K562 (cell line): ENCODE results near the gene RPAIN. TPM values are rescaled to one million over a fixed set of nuclear protein-coding genes. Genes with fewer than 3 reads are reported as not detected.

Experiments used
- ATAC-seq: fragments of 200-7000 bp; cut with Tn5 transposase; 3 replicates; pipeline ENCODE4 v1.9.1; 2020; ENCODE audit warnings: moderate library complexity
- BruUV-seq: library from RNA; stranded (reverse); fragments of 400-500 nt; replicated peaks from 2 replicates; lab custom pipeline; 2021; lab: Mats Ljungman, UMichigan
- CTCF ChIA-PET: fragments of 300-600 bp; formaldehyde crosslinking; extraction: SDS; loops from one replicate; lab custom pipeline; 2021; ENCODE audit warnings: low intra/inter-chr PET ratio; lab: Yijun Ruan, JAX
- POLR2A ChIA-PET: fragments of 300-600, 350-650 bp; sonication (Branson Sonifier 250); formaldehyde crosslinking; extraction: SDS; loops from one replicate; lab custom pipeline; 2021; ENCODE audit warnings: antibody characterized with exemption, inconsistent platforms; lab: Yijun Ruan, JAX
- DNase-seq, 4 experiments: peaks; one replicate each; pipeline versions ENCODE4 v3.0.0 to v3.0.0-alpha.2; 2011 to 2018; ENCODE audit warnings: low spot score in 3 of 4, mixed read lengths in 3 of 4; ENCODE audit errors: extremely low read depth in 1 of 4
- FAIRE-seq: peaks from 2 replicates; lab custom pipeline; 2011; peaks lifted over from hg19 to GRCh38; lab: Jason Lieb, UNC
- H2AFZ ChIP-seq: 2 replicates; pipeline ENCODE4 v1.6.0; 2011; ENCODE audit warnings: low read depth, low read length, control low read depth, inconsistent platforms
- H3K27ac ChIP-seq: fragments of 200-600 bp; 3 replicates; pipeline ENCODE4 v1.8.0; 2011; ENCODE audit warnings: low read depth, mild to moderate bottlenecking, control low read depth, inconsistent platforms, low read length, moderate library complexity, mixed read lengths; ENCODE audit errors: extremely low read depth
- H3K27me3 ChIP-seq, 2 experiments: fragments of 300-600 bp in 1 of 2; 2 replicates in 1 of 2; 3 replicates in 1 of 2; pipeline versions ENCODE4 v1.6.0 to v1.8.0; 2011; ENCODE audit warnings: inconsistent platforms in 2 of 2, low read length in 2 of 2, mild to moderate bottlenecking in 1 of 2, mixed read lengths in 1 of 2, moderate library complexity in 1 of 2; ENCODE audit not compliant: control insufficient read depth in 2 of 2, insufficient read depth in 2 of 2
- H3K36me3 ChIP-seq: fragments of 300-600 bp; 3 replicates; pipeline ENCODE4 v1.8.0; 2011; ENCODE audit warnings: mild to moderate bottlenecking, low read length, inconsistent platforms; ENCODE audit not compliant: control insufficient read depth, insufficient read depth
- H3K4me1 ChIP-seq, 2 experiments: fragments of 200-600 bp in 1 of 2; replicated peaks in 1 of 2; 2 replicates in 1 of 2; 3 replicates in 1 of 2; pipeline versions ENCODE4 v1.5.1 to v1.8.0; 2011; ENCODE audit warnings: inconsistent platforms in 2 of 2, low read length in 2 of 2, mild to moderate bottlenecking in 1 of 2, mixed read lengths in 1 of 2, moderate library complexity in 1 of 2; ENCODE audit not compliant: control insufficient read depth in 2 of 2, insufficient read depth in 2 of 2
- H3K4me2 ChIP-seq: 2 replicates; pipeline ENCODE4 v1.6.1; 2011; ENCODE audit warnings: low read length, control low read depth, inconsistent platforms, mixed read lengths; ENCODE audit not compliant: insufficient read depth
- H3K4me3 ChIP-seq: fragments of 200-600 bp; sonication (generic), shearing (Covaris generic); 2 replicates; pipeline ENCODE4 v1.5.1; 2016; ENCODE audit warnings: control low read depth, inconsistent platforms
- H3K79me2 ChIP-seq: fragments of 200-600 bp; 3 replicates; pipeline ENCODE4 v1.8.0; 2011; ENCODE audit warnings: low read length, inconsistent platforms; ENCODE audit not compliant: control insufficient read depth, insufficient read depth
- H3K9ac ChIP-seq, 2 experiments: 2 replicates each; pipeline versions ENCODE4 v1.6.0 to v1.6.1; 2011; ENCODE audit warnings: low read depth in 2 of 2, low read length in 2 of 2, control low read depth in 1 of 2, inconsistent platforms in 1 of 2, mild to moderate bottlenecking in 1 of 2, mixed read lengths in 1 of 2; ENCODE audit not compliant: insufficient read depth in 1 of 2
- H3K9me1 ChIP-seq: one replicate; pipeline ENCODE4 v1.6.0; 2011; ENCODE audit warnings: inconsistent platforms, mild to moderate bottlenecking, low read length, moderate library complexity; ENCODE audit not compliant: control insufficient read depth, insufficient read depth
- H3K9me3 ChIP-seq: replicated peaks from 2 replicates; pipeline ENCODE4 v1.5.1; 2011; ENCODE audit warnings: low read depth, low read length, inconsistent platforms; ENCODE audit not compliant: control insufficient read depth, insufficient read depth
- H4K20me1 ChIP-seq: replicated peaks from 2 replicates; pipeline ENCODE4 v1.6.1; 2011; ENCODE audit warnings: low read length, inconsistent platforms, mixed read lengths; ENCODE audit not compliant: control insufficient read depth, insufficient read depth
- DPF2 ChIP-seq: fragments of 450-650 bp; IDR thresholded peaks from 2 replicates; pipeline ENCODE4 v1.6.1; 2016
- FOSL1 ChIP-seq: fragments of 200-800 bp; sonication (Bioruptor generic); conservative IDR thresholded peaks from 2 replicates; pipeline ENCODE4 v1.6.1; 2016; ENCODE audit warnings: missing genetic modification characterization, missing compliant biosample characterization
- JUND ChIP-seq, 2 experiments: IDR thresholded peaks; 2 replicates in 1 of 2; 3 replicates in 1 of 2; pipeline ENCODE4 v1.6.1; 2011; ENCODE audit warnings: borderline replicate concordance in 2 of 2, low read depth in 2 of 2, low read length in 2 of 2, improper control_type of control experiment in 1 of 2, missing biosample characterization in 1 of 2, missing genetic modification characterization in 1 of 2, missing genetic modification reagents in 1 of 2
- NFE2 ChIP-seq: IDR thresholded peaks from 2 replicates; pipeline ENCODE4 v1.6.1; 2014; ENCODE audit warnings: antibody characterized with exemption, low read depth
- NFIC ChIP-seq: fragments of 450-650 bp; IDR thresholded peaks from 2 replicates; pipeline ENCODE4 v1.6.1; 2017; ENCODE audit warnings: mild to moderate bottlenecking, inconsistent platforms
- SMARCC2 ChIP-seq: fragments of 450-650 bp; IDR thresholded peaks from 2 replicates; pipeline ENCODE4 v1.6.1; 2017; ENCODE audit warnings: antibody characterized with exemption, moderate library complexity, mild to moderate bottlenecking, low read depth
- SRSF9 ChIP-seq: fragments of 200-400 bp; formaldehyde crosslinking; IDR thresholded peaks from 2 replicates; pipeline ENCODE4 v1.6.1; 2017; ENCODE audit warnings: low read depth, low read length, borderline replicate concordance
- TRIM24 ChIP-seq, 2 experiments: fragments of 450-650 bp; IDR thresholded peaks; 2 replicates each; pipeline ENCODE4 v1.6.1; 2016
- WGBS: fragments of 100-300 bp; shearing (Covaris generic); methylation state at CpG from one replicate; pipeline ENCODE4 v1.1.6; 2016; ENCODE audit warnings: low coverage, mixed read lengths; ENCODE audit not compliant: insufficient coverage; ENCODE audit errors: missing lambda C conversion rate; 5-methylcytosine and 5-hydroxymethylcytosine counted together
- in situ Hi-C: fragments of 300-500 bp; cut with MboI; formaldehyde crosslinking; loops from 4 replicates; pipeline ENCODE4 v1.15.0; 2018; ENCODE audit warnings: inconsistent platforms, mixed read lengths
- intact Hi-C: fragments of 100-400 bp; cut with micrococcal nuclease; formaldehyde crosslinking; loops from 2 replicates; pipeline ENCODE4 v1.14.2; 2022
- polyA plus RNA-seq, 8 experiments: library from polyadenylated mRNA; depleted of rRNA in 4 of 8; stranded (reverse) in 5 of 8; unstranded in 3 of 8; fragments of >200 nt; fragmentation: Nextera tagmentation in 2 of 8; fragmentation: Illumina TruSeq in 1 of 8; extraction: Ambion mirVana in 2 of 8; extraction: Trizol in 1 of 8; gene quantifications; 2 replicates each; pipeline versions ENCODE4 v1.2.1 to v1.2.3, GENCODE V29; 2011 to 2014; ENCODE audit warnings: inconsistent platforms in 1 of 8, missing spikeins in 1 of 8
- total RNA-seq, 7 experiments: library from RNA; depleted of rRNA in 6 of 7; stranded (reverse); fragments of >200 nt in 6 of 7; fragmentation: Illumina TruSeq in 2 of 7; extraction: Trizol in 2 of 7; gene quantifications; 2 replicates each; pipeline versions ENCODE4 v1.2.1 to v1.2.3, GENCODE V29; 2011 to 2021; ENCODE audit warnings: low replicate concordance in 1 of 7
- TF ChIP-seq, protein P1 (sequence below): sonication (generic); IDR thresholded peaks from 2 replicates; pipeline ENCODE4 v1.6.1; 2016
- TF ChIP-seq, protein P2 (sequence below): sonication (generic); formaldehyde crosslinking; IDR thresholded peaks from 2 replicates; pipeline ENCODE4 v1.4.0; 2020; ENCODE audit warnings: mild to moderate bottlenecking, missing genetic modification reagents

RPAIN gene
- total and polyA plus RNA-seq, 9 of the 15 experiments (the other 6 are each of a cell fraction or from before 2014, with no cell fraction given) = 27.3 to 63.7 (median 38.5) TPM

DNA sequence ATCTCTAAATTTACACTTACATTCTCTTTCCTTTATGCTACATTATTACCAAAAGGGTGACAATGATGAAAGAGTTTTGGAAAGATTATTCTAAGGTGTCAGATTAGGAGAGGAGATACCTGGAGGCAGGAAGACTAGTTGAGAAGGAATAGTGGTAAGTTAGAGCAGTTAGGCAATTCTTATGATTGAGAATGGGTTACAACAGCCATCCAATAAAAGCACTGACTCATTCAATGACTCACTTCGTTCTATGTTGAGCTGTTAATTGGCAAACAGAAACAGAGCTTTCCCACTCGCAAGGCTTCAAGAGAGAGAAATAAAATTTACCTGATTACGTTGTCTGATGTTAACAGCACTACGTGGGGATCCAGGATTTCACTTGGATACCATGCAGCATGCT is 6.3 kb upstream of the RPAIN start (continued):
- TF ChIP-seq SRSF9 (no peak), DPF2 (peak; percentile 64), NFIC (0 out of 2 replicates have a peak, but pooled peaks have one; percentile 8), NFE2 (peak; percentile 46), SMARCC2 (peak; percentile 31; the same call in 1 of the 2 replicates), JUND (IDR thresholded peaks at IDR 0.05; ENCODE audit: borderline replicate concordance, low read depth, low read length) (peak; percentile 88), JUND (tag; IDR thresholded peaks at IDR 0.05; ENCODE audit: borderline replicate concordance, low read depth, low read length) (peak; percentile 63; the same call in 2 of the 3 replicates)
- TF ChIP-seq, protein P1, sequence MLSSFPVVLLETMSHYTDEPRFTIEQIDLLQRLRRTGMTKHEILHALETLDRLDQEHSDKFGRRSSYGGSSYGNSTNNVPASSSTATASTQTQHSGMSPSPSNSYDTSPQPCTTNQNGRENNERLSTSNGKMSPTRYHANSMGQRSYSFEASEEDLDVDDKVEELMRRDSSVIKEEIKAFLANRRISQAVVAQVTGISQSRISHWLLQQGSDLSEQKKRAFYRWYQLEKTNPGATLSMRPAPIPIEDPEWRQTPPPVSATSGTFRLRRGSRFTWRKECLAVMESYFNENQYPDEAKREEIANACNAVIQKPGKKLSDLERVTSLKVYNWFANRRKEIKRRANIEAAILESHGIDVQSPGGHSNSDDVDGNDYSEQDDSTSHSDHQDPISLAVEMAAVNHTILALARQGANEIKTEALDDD = peak; percentile 97
- TF ChIP-seq, all 486 proteins: peak for 21

DNA sequence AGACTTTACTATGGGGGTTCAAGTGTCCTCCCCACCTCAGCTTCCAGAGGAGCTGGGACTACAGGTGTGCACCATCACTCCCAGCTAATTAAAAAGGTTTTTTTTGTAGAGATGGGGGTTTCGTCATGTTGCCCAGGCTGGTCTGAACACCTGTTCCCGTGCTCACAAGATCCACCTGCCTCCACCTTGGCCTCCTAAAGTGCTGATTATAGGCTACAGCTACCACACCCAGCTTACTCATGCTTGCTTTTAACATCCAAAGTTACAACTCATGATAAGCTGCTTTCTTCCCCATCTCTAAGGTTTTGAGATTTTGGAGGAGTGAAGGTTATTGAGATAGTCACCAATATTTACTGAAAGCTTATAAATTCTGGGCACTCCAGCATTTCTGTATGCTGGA is 3.1 kb upstream of the RPAIN start:
- Histone ChIP-seq H3K9me1 (no peaks in the 10 kb centered on the region), H3K4me2 (peak overlapping the region; percentile 41), H3K4me1 (peaks cover 3 to 9% of the 10 kb centered on the region in 2 experiments; a peak in 3 of 5 replicates), H3K9me3 (no peaks in the 10 kb centered on the region), H2AFZ (no peak overlapping the region), H3K27ac (no peak overlapping the region), H3K36me3 (peaks cover 56% of the 10 kb centered on the region), H3K27me3 (no peaks in the 10 kb centered on the region), H4K20me1 (no peaks in the 10 kb centered on the region), H3K4me3 (no peak overlapping the region), H3K9ac (peak overlapping the region in 1 of 2 experiments; percentile 22; a peak in 1 of 4 replicates), H3K79me2 (peaks cover 77% of the 10 kb centered on the region)
- TSS peak; percentile 7 for BruUV-seq
- no peak for FAIRE-seq
- ATAC-seq = no peak
- no peak for DNase-seq
- ChIA-PET POLR2A (interaction anchor here (1.4 to 1.8 kb wide), 3 partner anchors 12 to 26 kb away, joined by 3 to 5 read pairs (median 3); partner anchors contain the start of gene C1QBP), CTCF (no interaction called here)
- intact Hi-C loops = no loop called here
- in situ Hi-C loops = no loop called here
- WGBS = 51% methylated on average over 2 of the region's 2 CpGs
- TF ChIP-seq TRIM24 (IDR thresholded peaks at IDR 0.05) (no peak), FOSL1 (tag) (0 out of 2 replicates have a peak, but pooled peaks have one; percentile 14)
- TF ChIP-seq, protein P2, sequence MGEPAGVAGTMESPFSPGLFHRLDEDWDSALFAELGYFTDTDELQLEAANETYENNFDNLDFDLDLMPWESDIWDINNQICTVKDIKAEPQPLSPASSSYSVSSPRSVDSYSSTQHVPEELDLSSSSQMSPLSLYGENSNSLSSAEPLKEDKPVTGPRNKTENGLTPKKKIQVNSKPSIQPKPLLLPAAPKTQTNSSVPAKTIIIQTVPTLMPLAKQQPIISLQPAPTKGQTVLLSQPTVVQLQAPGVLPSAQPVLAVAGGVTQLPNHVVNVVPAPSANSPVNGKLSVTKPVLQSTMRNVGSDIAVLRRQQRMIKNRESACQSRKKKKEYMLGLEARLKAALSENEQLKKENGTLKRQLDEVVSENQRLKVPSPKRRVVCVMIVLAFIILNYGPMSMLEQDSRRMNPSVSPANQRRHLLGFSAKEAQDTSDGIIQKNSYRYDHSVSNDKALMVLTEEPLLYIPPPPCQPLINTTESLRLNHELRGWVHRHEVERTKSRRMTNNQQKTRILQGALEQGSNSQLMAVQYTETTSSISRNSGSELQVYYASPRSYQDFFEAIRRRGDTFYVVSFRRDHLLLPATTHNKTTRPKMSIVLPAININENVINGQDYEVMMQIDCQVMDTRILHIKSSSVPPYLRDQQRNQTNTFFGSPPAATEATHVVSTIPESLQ = no peak
